Thyroid gland (tissue), 4 donors: ENCODE results near the gene NUDCD3. TPM values are rescaled to one million over a fixed set of nuclear protein-coding genes. Genes with fewer than 3 reads are reported as not detected.

Source experiments
- DNase-seq, 2 donors: peaks; one replicate each; pipeline ENCODE4 v3.0.0-alpha.2; 2019
- H3K27ac ChIP-seq, 3 donors: fragments of 200-600 bp; sonication (generic); 1 replicate in 2 of 3; 2 replicates in 1 of 3; pipeline ENCODE4 v1.5.1; 2016 to 2019; ENCODE audit warnings: mild to moderate bottlenecking in 1 of 3, moderate library complexity in 1 of 3
- H3K27me3 ChIP-seq: fragments of 200-600 bp; sonication (generic); one replicate; pipeline ENCODE4 v1.5.1; 2019
- H3K36me3 ChIP-seq, 2 donors: fragments of 200-600 bp; sonication (generic); one replicate each; pipeline ENCODE4 v1.5.1; 2016 to 2019
- H3K4me1 ChIP-seq, 2 donors: fragments of 200-600 bp; sonication (generic); one replicate each; pipeline ENCODE4 v1.5.1; 2017 to 2019
- H3K4me3 ChIP-seq, 3 donors: fragments of 200-600 bp; sonication (generic); replicated peaks in 1 of 3; 1 replicate in 2 of 3; 2 replicates in 1 of 3; pipeline ENCODE4 v1.5.1; 2016; ENCODE audit warnings: mild to moderate bottlenecking in 1 of 3
- H3K9me3 ChIP-seq: fragments of 200-600 bp; sonication (generic); one replicate; pipeline ENCODE4 v1.5.1; 2017
- POLR2A ChIP-seq, 2 donors: fragments of 450-650 bp; IDR thresholded peaks; one replicate each; pipeline ENCODE4 v1.6.1; 2017; ENCODE audit warnings: antibody characterized with exemption in 2 of 2, mild to moderate bottlenecking in 2 of 2, moderate library complexity in 1 of 2
- WGBS, 2 donors: methylation state at CpG; one replicate each; pipeline ENCODE4 v1.1.5; 2017; 5-methylcytosine and 5-hydroxymethylcytosine counted together
- intact Hi-C: fragments of 100-400 bp; cut with DNase I; formaldehyde crosslinking; loops from one replicate; pipeline ENCODE4 v1.15.1; 2023
- total RNA-seq, 4 donors: library from RNA; depleted of rRNA; stranded (reverse); fragments of >200 nt; gene quantifications; one replicate each; pipeline ENCODE4 v1.2.3, GENCODE V29; 2016
- TF ChIP-seq, protein P1 (sequence below), 6 experiments: fragments of 200-600 bp in 3 of 6; fragments of 450-650 bp in 3 of 6; sonication (generic) in 3 of 6; IDR thresholded peaks; one replicate each; pipeline ENCODE4 v1.5.1; 2016 to 2019; ENCODE audit warnings: antibody characterized with exemption in 6 of 6, mild to moderate bottlenecking in 2 of 6, inconsistent platforms in 1 of 6, moderate library complexity in 1 of 6

NUDCD3 gene
- total RNA-seq, 4 donors from 2014 or later: 41.4 to 76.9 (median 52.0) TPM

DNA sequence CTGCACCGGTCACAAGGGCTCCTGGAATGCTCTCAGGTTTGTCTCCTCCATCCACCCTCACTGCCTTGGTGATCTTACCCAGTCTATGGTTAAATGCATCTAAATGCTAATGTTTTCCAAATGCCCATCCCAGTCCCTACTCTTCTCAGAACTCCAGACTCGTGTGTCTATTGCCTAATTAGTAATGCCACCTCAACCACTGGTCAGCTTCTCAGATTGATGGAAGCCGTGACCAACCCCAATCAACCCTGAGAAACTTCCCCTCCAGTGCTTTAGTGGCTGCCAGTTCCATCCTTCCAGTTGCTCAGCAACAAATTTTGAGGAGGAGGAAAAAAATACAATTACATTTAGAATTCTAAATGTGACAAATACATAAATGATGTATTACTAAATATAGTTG lies 18.6 kb downstream of the NUDCD3 start:
- H3K36me3 ChIP-seq: no peaks in the 10 kb centered on the region
- DNase-seq: no peak
- H3K4me1 ChIP-seq: peaks cover 4 to 19% of the 10 kb centered on the region in 2 donors
- H3K4me3 ChIP-seq: no peak overlapping the region
- no peaks in the 10 kb centered on the region for H3K27me3 ChIP-seq
- 77 to 84% methylated on average over 3 of the region's 3 CpGs for WGBS, 2 donors
- no peak overlapping the region for H3K27ac ChIP-seq
- H3K9me3 ChIP-seq: no peaks in the 10 kb centered on the region
- intact Hi-C loops: no loop called here
- TF ChIP-seq, protein P1, sequence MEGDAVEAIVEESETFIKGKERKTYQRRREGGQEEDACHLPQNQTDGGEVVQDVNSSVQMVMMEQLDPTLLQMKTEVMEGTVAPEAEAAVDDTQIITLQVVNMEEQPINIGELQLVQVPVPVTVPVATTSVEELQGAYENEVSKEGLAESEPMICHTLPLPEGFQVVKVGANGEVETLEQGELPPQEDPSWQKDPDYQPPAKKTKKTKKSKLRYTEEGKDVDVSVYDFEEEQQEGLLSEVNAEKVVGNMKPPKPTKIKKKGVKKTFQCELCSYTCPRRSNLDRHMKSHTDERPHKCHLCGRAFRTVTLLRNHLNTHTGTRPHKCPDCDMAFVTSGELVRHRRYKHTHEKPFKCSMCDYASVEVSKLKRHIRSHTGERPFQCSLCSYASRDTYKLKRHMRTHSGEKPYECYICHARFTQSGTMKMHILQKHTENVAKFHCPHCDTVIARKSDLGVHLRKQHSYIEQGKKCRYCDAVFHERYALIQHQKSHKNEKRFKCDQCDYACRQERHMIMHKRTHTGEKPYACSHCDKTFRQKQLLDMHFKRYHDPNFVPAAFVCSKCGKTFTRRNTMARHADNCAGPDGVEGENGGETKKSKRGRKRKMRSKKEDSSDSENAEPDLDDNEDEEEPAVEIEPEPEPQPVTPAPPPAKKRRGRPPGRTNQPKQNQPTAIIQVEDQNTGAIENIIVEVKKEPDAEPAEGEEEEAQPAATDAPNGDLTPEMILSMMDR (IDR thresholded peaks at IDR 0.05): no peak

DNA sequence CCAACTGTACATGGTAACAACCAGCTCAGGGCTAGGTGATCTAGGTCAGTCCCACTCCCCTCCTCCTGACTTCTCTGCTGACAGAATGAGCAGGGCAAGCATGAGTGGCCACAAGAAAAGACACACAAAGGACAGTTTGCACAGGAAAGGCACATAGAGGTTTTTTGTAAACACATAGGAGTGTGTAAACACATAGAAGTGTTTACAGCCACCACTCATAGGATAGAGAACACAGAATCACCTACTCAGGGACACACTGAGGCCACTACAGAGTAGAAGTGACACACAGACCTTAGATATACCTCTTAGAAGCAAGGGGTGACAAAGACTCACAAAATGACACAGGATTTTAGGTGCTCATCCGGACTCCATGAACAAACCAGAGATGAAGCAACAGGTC lies 19.0 kb downstream of the NUDCD3 start:
- Histone ChIP-seq H3K36me3 (no peaks in the 10 kb centered on the region), H3K4me3 (no peak overlapping the region), H3K4me1 (peaks cover 4 to 19% of the 10 kb centered on the region in 2 donors), H3K27me3 (no peaks in the 10 kb centered on the region), H3K27ac (no peak overlapping the region), H3K9me3 (no peaks in the 10 kb centered on the region)
- WGBS, 2 donors: 83 to 94% methylated on average over 1 of the region's 1 CpG
- intact Hi-C loops: no loop called here
- TF ChIP-seq, protein P1 (IDR thresholded peaks at IDR 0.05): no peak
- no peak for TF ChIP-seq POLR2A (IDR thresholded peaks at IDR 0.05)
- no peak for DNase-seq

DNA sequence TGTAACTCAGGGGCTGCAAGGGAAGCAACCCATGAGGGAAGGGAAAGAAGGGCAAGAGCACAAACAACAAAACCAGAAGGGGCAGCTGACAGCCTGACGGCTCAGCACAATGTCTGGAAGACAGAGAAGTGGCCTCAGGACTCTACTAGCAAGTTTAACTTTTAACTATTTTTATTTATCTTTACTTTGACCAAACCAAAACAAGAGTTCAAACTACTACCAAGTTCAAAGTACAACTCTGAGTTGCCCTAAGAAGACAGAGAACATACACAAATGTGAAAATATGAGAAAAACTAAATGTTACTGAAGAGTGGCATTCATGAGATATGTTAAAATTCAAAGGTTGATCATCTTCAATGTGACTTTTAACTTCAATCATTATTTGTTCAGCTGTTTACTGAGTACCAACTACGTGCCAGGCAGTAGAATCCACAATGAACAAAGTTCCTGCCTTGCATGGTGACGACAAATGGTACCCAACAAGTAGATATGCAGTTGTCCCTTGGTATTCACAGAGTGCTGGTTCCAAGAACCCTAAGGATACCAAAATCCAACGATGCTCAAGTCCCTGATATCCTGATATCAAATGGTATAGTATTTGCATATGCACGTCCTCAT lies 19.7 kb downstream of the NUDCD3 start:
- peaks cover 4 to 24% of the 10 kb centered on the region in 2 donors for H3K4me1 ChIP-seq
- no peaks in the 10 kb centered on the region for H3K36me3 ChIP-seq
- no peak for TF ChIP-seq POLR2A (IDR thresholded peaks at IDR 0.05)
- TF ChIP-seq, protein P1 (IDR thresholded peaks at IDR 0.05): no peak
- no peaks in the 10 kb centered on the region for H3K27me3 ChIP-seq
- no peak overlapping the region for H3K27ac ChIP-seq
- no peak for DNase-seq
- H3K4me3 ChIP-seq: no peak overlapping the region
- no peaks in the 10 kb centered on the region for H3K9me3 ChIP-seq
- 83 to 91% methylated on average over 5 of the region's 5 CpGs for WGBS, 2 donors
- intact Hi-C loops: no loop called here

DNA sequence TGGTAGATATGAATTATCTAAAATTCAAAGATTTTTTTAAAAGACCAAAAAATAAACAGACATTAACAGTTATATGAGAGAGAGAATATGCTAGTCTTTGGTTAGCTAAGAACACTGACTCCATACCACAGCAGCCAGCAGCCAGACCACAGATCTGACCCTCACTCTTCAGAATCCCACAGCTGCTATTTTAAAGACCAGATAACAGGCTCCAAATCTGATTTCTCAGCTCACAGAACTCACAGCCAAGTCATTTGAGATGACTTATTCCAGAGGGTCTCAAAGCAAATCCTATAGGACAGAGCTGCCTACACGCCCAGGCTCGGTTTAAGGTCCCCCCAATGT lies 20.4 kb downstream of the NUDCD3 start:
- WGBS, 2 donors: 91 to 97% methylated on average over 2 of the region's 2 CpGs
- no peak for DNase-seq
- Histone ChIP-seq H3K4me1 (peaks cover 4 to 30% of the 10 kb centered on the region in 2 donors), H3K9me3 (no peaks in the 10 kb centered on the region), H3K27ac (peak overlapping the region in 1 of 3 donors; percentile 2), H3K36me3 (no peaks in the 10 kb centered on the region), H3K4me3 (no peak overlapping the region), H3K27me3 (no peaks in the 10 kb centered on the region)
- intact Hi-C loops: no loop called here
- no peak for TF ChIP-seq POLR2A (IDR thresholded peaks at IDR 0.05)
- TF ChIP-seq, protein P1 (IDR thresholded peaks at IDR 0.05): no peak

DNA sequence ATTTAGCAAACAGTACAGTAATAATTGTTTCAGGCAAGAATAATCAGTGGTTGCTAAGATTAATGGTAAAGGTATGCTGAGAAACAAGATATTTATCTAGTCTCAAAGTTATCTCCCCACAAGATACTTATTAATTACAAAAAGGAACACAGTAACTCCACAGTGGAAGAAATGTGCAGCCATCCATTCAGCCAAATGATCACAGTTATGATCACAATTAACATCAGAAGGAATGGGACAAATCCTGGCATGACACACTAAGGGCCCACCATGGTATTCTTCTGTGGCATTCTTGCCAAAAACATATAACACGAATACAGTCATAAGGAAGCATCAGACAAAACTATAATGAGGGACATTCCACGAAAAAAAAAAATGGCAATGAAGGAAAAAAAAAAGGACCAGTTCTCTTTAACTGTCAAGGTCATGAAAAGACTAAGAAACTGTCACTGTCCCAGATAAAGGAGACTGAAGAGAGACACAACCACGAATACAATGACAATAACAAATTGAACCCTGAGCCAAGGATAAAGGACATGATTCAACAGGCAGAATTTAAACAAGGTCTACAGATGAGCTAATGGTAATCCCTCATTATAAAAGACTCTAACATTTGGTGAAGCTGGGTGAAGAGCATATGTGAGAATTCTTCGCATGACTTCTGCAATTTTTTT lies 20.9 kb downstream of the NUDCD3 start:
- Histone ChIP-seq H3K27me3 (no peaks in the 10 kb centered on the region), H3K9me3 (no peaks in the 10 kb centered on the region), H3K4me3 (no peak overlapping the region), H3K4me1 (peaks cover 4 to 30% of the 10 kb centered on the region in 2 donors), H3K27ac (peak overlapping the region in 1 of 3 donors; percentile 2), H3K36me3 (no peaks in the 10 kb centered on the region)
- TF ChIP-seq, protein P1 (IDR thresholded peaks at IDR 0.05): no peak
- TF ChIP-seq POLR2A (IDR thresholded peaks at IDR 0.05): no peak
- intact Hi-C loops: no loop called here
- WGBS, 2 donors: 71 to 72% methylated on average over 4 of the region's 4 CpGs
- DNase-seq: no peak
